GM23248 (cell line): Measurements from ENCODE around the gene CASR.

Experiments used
- EZH2 ChIP-seq: fragments of 200-600 bp; sonication (generic); IDR thresholded peaks from 2 replicates; pipeline ENCODE4 v1.6.1; 2018; ENCODE audit warnings: antibody characterized with exemption, mild to moderate bottlenecking; ENCODE audit not compliant: insufficient read depth, poor library complexity, severe bottlenecking
- EZH2phosphoT487 ChIP-seq: fragments of 200-600 bp; sonication (generic); IDR thresholded peaks from 2 replicates; pipeline ENCODE4 v1.6.1; 2018; ENCODE audit warnings: antibody characterized with exemption, moderate library complexity, mild to moderate bottlenecking, low read depth; ENCODE audit not compliant: insufficient read depth

- no peak for TF ChIP-seq EZH2phosphoT487
- TF ChIP-seq EZH2, result no peak
Measured at GRCh38 chr3:122199552-122199951, 16.1 kb downstream of the CASR start.
